SK-N-SH (cell line): ENCODE measurements around the gene PDE4D. TPM values are rescaled to one million over a fixed set of nuclear protein-coding genes. Genes with fewer than 3 reads are reported as not detected.

Source experiments
- CTCF ChIA-PET: fragments of 300-600, 350-600 bp; formaldehyde crosslinking; extraction: SDS; loops from one replicate; lab custom pipeline; 2021; lab: Yijun Ruan, JAX
- POLR2A ChIA-PET: fragments of 350-600 bp; sonication (Branson Sonifier 250); formaldehyde crosslinking; extraction: SDS; loops from one replicate; lab custom pipeline; 2020; ENCODE audit warnings: antibody characterized with exemption, inconsistent platforms; lab: Yijun Ruan, JAX
- DNase-seq: peaks from one replicate; pipeline ENCODE4 v3.0.0; 2012
- H2AFZ ChIP-seq: fragments of 200-600 bp; sonication (generic); 2 replicates; pipeline ENCODE4 v1.8.1; 2016; ENCODE audit warnings: antibody characterized with exemption, mild to moderate bottlenecking, low read depth
- H3F3A ChIP-seq: fragments of 200-600 bp; sonication (generic); replicated peaks from 2 replicates; pipeline ENCODE3; 2016; ENCODE audit warnings: antibody characterized with exemption, mild to moderate bottlenecking; ENCODE audit not compliant: insufficient read depth
- H3K27ac ChIP-seq, 2 experiments: fragments of 200-500 bp in 1 of 2; fragments of 200-600 bp in 1 of 2; sonication (Bioruptor generic) in 1 of 2; sonication (generic), shearing (Covaris generic) in 1 of 2; 2 replicates each; pipeline versions ENCODE4 v1.5.1 to v1.6.1; 2014 to 2016; ENCODE audit warnings: low read depth in 2 of 2, inconsistent platforms in 1 of 2, low read length in 1 of 2, mild to moderate bottlenecking in 1 of 2, mixed read lengths in 1 of 2
- H3K27me3 ChIP-seq: fragments of 200-600 bp; sonication (generic), shearing (Covaris generic); 2 replicates; pipeline ENCODE4 v1.6.1; 2016; ENCODE audit warnings: mixed run types; ENCODE audit not compliant: insufficient read depth
- H3K36me3 ChIP-seq, 2 experiments: fragments of 200-500 bp in 1 of 2; fragments of 200-600 bp in 1 of 2; sonication (Bioruptor generic) in 1 of 2; sonication (generic) in 1 of 2; replicated peaks in 1 of 2; 2 replicates each; pipeline versions ENCODE3 to v1.5.1; 2014 to 2016; ENCODE audit warnings: low read length in 1 of 2, mild to moderate bottlenecking in 1 of 2; ENCODE audit not compliant: insufficient read depth in 2 of 2, control insufficient read depth in 1 of 2
- H3K4me1 ChIP-seq, 2 experiments: fragments of 200-500 bp in 1 of 2; fragments of 200-600 bp in 1 of 2; sonication (Bioruptor generic) in 1 of 2; sonication (generic), shearing (Covaris generic) in 1 of 2; 2 replicates each; pipeline versions ENCODE4 v1.5.1 to v1.6.1; 2014 to 2016; ENCODE audit warnings: low read depth in 1 of 2, low read length in 1 of 2, mixed run types in 1 of 2; ENCODE audit not compliant: insufficient read depth in 2 of 2, control insufficient read depth in 1 of 2
- H3K4me2 ChIP-seq: fragments of 200-600 bp; sonication (generic), shearing (Covaris generic); 2 replicates; pipeline ENCODE4 v1.6.1; 2017; ENCODE audit warnings: mixed run types
- H3K4me3 ChIP-seq, 2 experiments: fragments of 200-500 bp in 1 of 2; fragments of 200-600 bp in 1 of 2; sonication (Bioruptor generic) in 1 of 2; sonication (generic), shearing (Covaris generic) in 1 of 2; 2 replicates each; pipeline versions ENCODE4 v1.5.1 to v1.8.1; 2014 to 2016; ENCODE audit warnings: low read depth in 2 of 2, inconsistent platforms in 1 of 2, low read length in 1 of 2, mild to moderate bottlenecking in 1 of 2, mixed read lengths in 1 of 2, moderate library complexity in 1 of 2
- H3K79me2 ChIP-seq: fragments of 200-600 bp; sonication (generic); 2 replicates; pipeline ENCODE4 v1.8.1; 2017; ENCODE audit warnings: mild to moderate bottlenecking; ENCODE audit not compliant: insufficient read depth
- H3K9ac ChIP-seq: fragments of 200-600 bp; sonication (generic); 2 replicates; pipeline ENCODE4 v1.6.1; 2017; ENCODE audit warnings: mixed run types
- H3K9me2 ChIP-seq: fragments of 200-600 bp; sonication (generic); 2 replicates; pipeline ENCODE4 v1.6.1; 2017; ENCODE audit warnings: mixed run types
- H3K9me3 ChIP-seq: fragments of 200-600 bp; sonication (generic); 2 replicates; pipeline ENCODE4 v1.6.1; 2017; ENCODE audit warnings: mixed run types, mild to moderate bottlenecking, moderate library complexity
- H4K20me1 ChIP-seq: fragments of 200-600 bp; sonication (generic); 2 replicates; pipeline ENCODE4 v1.6.1; 2017; ENCODE audit warnings: mild to moderate bottlenecking, mixed run types; ENCODE audit not compliant: insufficient read depth
- EZH2phosphoT487 ChIP-seq: fragments of 200-600 bp; sonication (generic); IDR thresholded peaks from 2 replicates; pipeline ENCODE4 v1.6.1; 2017; ENCODE audit warnings: low read depth, mixed run types, mild to moderate bottlenecking, antibody characterized with exemption, moderate library complexity, borderline replicate concordance
- FOXM1 ChIP-seq: IDR thresholded peaks from 2 replicates; pipeline ENCODE4 v1.4.0; 2012; ENCODE audit warnings: low read depth, mild to moderate bottlenecking
- GABPA ChIP-seq: IDR thresholded peaks from 2 replicates; pipeline ENCODE4 v1.4.0; 2012; ENCODE audit warnings: low read depth, mild to moderate bottlenecking
- NFIC ChIP-seq: IDR thresholded peaks from 2 replicates; pipeline ENCODE4 v1.4.0; 2012; ENCODE audit warnings: borderline replicate concordance
- NRF1 ChIP-seq: IDR thresholded peaks from 2 replicates; pipeline ENCODE4 v1.6.1; 2012; ENCODE audit warnings: low read depth, mild to moderate bottlenecking, low read length
- POLR2AphosphoS5 ChIP-seq: IDR thresholded peaks from 2 replicates; pipeline ENCODE4 v1.6.1; 2012; ENCODE audit warnings: low read depth, low read length
- RAD21 ChIP-seq: IDR thresholded peaks from 2 replicates; pipeline ENCODE4 v1.6.1; 2012; ENCODE audit warnings: mild to moderate bottlenecking, low read length
- REST ChIP-seq: IDR thresholded peaks from 2 replicates; pipeline ENCODE4 v1.6.1; 2012; ENCODE audit warnings: mild to moderate bottlenecking, low read depth, low read length, moderate library complexity
- RFX5 ChIP-seq: IDR thresholded peaks from 2 replicates; pipeline ENCODE4 v1.6.1; 2012; ENCODE audit warnings: mild to moderate bottlenecking, improper control_type of control experiment, low read length
- RXRA ChIP-seq: IDR thresholded peaks from 2 replicates; pipeline ENCODE4 v1.4.0; 2012; ENCODE audit warnings: low read depth, mild to moderate bottlenecking, borderline replicate concordance
- TEAD4 ChIP-seq: IDR thresholded peaks from 2 replicates; pipeline ENCODE4 v1.4.0; 2012; ENCODE audit warnings: mild to moderate bottlenecking, borderline replicate concordance; ENCODE audit not compliant: insufficient read depth
- USF1 ChIP-seq: IDR thresholded peaks from 2 replicates; pipeline ENCODE4 v1.4.0; 2012; ENCODE audit warnings: low read depth, borderline replicate concordance
- WGBS: methylation state at CpG from one replicate; pipeline ENCODE4 v1.1.6; 2017; ENCODE audit warnings: low lambda C conversion rate; 5-methylcytosine and 5-hydroxymethylcytosine counted together
- polyA plus RNA-seq, 3 experiments: library from polyadenylated mRNA; depleted of rRNA; stranded (reverse); fragments of >200 nt; gene quantifications; 2 replicates each; pipeline ENCODE4 v1.2.3, GENCODE V29; 2012
- TF ChIP-seq, protein P1 (sequence below): fragments of 150-350 bp; IDR thresholded peaks from 2 replicates; pipeline ENCODE4 v1.6.1; 2016; ENCODE audit warnings: mild to moderate bottlenecking, low read depth, low read length
- TF ChIP-seq, protein P2 (sequence below): IDR thresholded peaks from 2 replicates; pipeline ENCODE4; 2012

PDE4D gene
- polyA plus RNA-seq, 1 of the 3 experiments (the other 2 are of a cell fraction): 2.4 TPM

DNA sequence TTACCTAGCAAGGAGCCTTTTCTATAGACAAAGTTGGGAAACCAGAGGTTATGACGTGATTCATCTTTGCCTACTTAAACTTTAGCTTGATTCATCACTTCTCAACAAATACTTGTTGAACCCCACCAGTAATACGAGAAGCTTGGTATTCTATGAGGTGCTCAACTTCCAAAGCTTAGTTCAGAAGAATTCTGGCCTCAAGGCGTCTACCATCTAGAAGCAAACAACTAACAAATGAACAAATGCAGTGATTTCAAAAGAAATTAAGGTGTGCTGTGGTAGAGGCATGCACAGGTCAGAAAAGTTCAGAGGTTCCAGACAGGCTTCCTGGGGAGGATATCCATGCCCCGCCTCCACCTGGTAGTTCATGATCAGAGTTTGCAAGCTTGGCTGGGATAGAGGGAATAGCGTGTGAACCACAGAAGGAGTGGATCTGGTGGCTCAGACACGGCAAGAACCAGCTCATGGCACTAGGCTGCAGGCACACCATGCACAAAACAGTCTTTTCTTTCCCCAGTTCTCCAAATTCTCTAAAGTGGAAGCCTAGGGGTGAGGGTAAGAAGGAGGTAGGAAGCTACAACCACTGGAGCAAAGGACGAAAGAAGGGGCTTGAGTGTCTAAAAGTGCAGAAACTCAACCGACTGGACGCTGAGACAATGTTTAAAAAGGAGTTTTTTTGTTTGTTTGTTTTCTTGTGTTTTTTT, 837.6 kb downstream of the PDE4D start:
- Histone ChIP-seq H3K9ac (no peak overlapping the region), H4K20me1 (no peaks in the 10 kb centered on the region), H3F3A (no peaks in the 10 kb centered on the region), H3K4me1 (peaks cover 0 to 9% of the 10 kb centered on the region in 2 experiments; a peak in 2 of 4 replicates), H3K36me3 (no peaks in the 10 kb centered on the region), H3K9me2 (no peaks in the 10 kb centered on the region), H3K4me2 (no peak overlapping the region), H3K27ac (no peak overlapping the region), H3K9me3 (no peaks in the 10 kb centered on the region), H3K4me3 (no peak overlapping the region), H2AFZ (no peak overlapping the region), H3K79me2 (no peaks in the 10 kb centered on the region), H3K27me3 (no peaks in the 10 kb centered on the region)
- ChIA-PET CTCF (interaction anchor here (0.6 to 1.3 kb wide), 2 partner anchors 118 to 170 kb away, joined by 3 read pairs; no protein-coding TSS in a partner anchor), POLR2A (no interaction called here)
- TF ChIP-seq REST: no peak
- TF ChIP-seq NRF1: no peak
- no peak for TF ChIP-seq EZH2phosphoT487
- TF ChIP-seq POLR2AphosphoS5: no peak
- TF ChIP-seq, protein P1, sequence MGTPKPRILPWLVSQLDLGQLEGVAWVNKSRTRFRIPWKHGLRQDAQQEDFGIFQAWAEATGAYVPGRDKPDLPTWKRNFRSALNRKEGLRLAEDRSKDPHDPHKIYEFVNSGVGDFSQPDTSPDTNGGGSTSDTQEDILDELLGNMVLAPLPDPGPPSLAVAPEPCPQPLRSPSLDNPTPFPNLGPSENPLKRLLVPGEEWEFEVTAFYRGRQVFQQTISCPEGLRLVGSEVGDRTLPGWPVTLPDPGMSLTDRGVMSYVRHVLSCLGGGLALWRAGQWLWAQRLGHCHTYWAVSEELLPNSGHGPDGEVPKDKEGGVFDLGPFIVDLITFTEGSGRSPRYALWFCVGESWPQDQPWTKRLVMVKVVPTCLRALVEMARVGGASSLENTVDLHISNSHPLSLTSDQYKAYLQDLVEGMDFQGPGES: no peak
- TF ChIP-seq NFIC: no peak
- TF ChIP-seq RAD21: no peak
- no peak for TF ChIP-seq TEAD4
- no peak for TF ChIP-seq GABPA
- TF ChIP-seq FOXM1: no peak
- TF ChIP-seq USF1: no peak
- no peak for TF ChIP-seq RFX5
- TF ChIP-seq, protein P2, sequence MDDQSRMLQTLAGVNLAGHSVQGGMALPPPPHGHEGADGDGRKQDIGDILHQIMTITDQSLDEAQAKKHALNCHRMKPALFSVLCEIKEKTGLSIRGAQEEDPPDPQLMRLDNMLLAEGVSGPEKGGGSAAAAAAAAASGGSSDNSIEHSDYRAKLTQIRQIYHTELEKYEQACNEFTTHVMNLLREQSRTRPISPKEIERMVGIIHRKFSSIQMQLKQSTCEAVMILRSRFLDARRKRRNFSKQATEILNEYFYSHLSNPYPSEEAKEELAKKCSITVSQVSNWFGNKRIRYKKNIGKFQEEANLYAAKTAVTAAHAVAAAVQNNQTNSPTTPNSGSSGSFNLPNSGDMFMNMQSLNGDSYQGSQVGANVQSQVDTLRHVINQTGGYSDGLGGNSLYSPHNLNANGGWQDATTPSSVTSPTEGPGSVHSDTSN: no peak
- TF ChIP-seq RXRA: no peak
- no peak for DNase-seq
- 75% methylated on average over 9 of the region's 9 CpGs for WGBS
